Measurements from ENCODE around the gene LZTR1. TPM values are rescaled to one million over a fixed set of nuclear protein-coding genes. Genes with fewer than 3 reads are reported as not detected.

LZTR1 gene
- polyA plus RNA-seq, 2 of the 4 experiments (the other 2 are of a cell fraction): 14.1 to 23.5 TPM

DNA sequence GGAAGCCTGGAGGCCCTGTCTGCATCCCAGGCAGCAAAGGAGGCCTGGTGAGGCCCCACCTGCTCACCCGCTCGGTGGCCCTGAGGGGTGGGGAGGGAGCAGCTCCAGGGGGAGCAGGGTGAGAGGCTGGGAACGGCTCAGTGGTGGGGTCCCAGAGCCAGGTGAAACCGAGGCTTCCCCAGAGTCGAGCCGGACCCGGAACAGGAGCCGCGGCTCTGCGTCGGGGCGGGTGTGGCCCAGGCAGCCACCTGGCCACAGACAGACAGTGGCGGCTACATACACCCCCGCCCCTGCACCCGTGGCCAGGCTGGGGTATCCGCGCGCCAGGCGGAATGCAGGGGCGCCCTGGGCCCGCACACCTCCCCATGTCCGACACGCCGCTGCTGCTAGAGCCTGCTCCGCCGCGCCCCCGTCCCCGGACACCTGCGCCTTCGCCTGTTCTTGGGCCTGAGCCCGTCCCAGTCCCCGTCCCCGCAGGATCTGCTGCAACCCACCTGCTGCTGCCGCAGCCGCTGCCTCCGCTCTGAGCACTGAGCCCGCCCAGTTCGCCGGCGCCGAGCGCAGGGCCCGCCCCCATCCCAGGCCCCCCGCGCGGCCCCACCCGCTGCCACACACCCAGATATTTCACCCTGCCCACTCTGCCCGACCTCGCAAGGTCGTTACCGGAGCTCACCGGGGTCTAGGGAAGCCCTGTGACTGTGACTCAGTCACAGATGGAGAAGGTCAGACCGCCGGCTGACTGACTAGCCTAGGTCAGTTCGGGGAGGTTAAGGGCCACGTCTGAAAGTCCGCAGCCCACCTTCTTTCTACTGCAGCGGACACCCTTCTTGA lies 50.2 kb downstream of the LZTR1 start, which contains the start of gene SLC7A4:
Gene SLC7A4 (minus strand): TSS at position 525 of the 831 bp plus-strand sequence. CDS start 749 bp downstream, outside the sequence.
- no peak for DNase-seq (ENCODE audit: low read depth in 1 of 2, low spot score in 1 of 2)
- CTCF ChIA-PET: interaction anchor here (0.6 to 2.4 kb wide), 3 partner anchors 10 to 142 kb away, joined by 4 to 6 read pairs (median 5); no protein-coding TSS in a partner anchor
- Histone ChIP-seq H3K4me3 (no peak within 1 kb of the TSS), H3K4me2 (no peak within 1 kb of the TSS), H3K9me3 (no peaks in the 10 kb centered on the region), H3K4me1 (peaks cover 3% of the 10 kb centered on the region), H3K27ac (no peak within 1 kb of the TSS)
- POLR2A ChIA-PET: no interaction called here
- no peak for ATAC-seq
- FAIRE-seq: no peak
- TF ChIP-seq NFE2L2 (conservative IDR thresholded peaks at IDR 0.05; ENCODE audit: low read length) (no peak), HOXB5 (CRISPR knock-in tag; IDR thresholded peaks at IDR 0.05) (no peak), PBX3 (IDR thresholded peaks at IDR 0.05) (no peak), RCOR1 (IDR thresholded peaks at IDR 0.05; ENCODE audit: low read depth, low read length) (no peak), RFX5 (IDR thresholded peaks at IDR 0.05) (no peak), ZC3H11A (IDR thresholded peaks at IDR 0.05) (no peak), CHD2 (IDR thresholded peaks at IDR 0.05; ENCODE audit: low read length, partially characterized antibody) (no peak), EHF (CRISPR knock-in tag; IDR thresholded peaks at IDR 0.05) (no peak), RNF2 (IDR thresholded peaks at IDR 0.05; ENCODE audit: borderline replicate concordance, low read depth) (no peak), EHMT2 (IDR thresholded peaks at IDR 0.05; ENCODE audit: low read depth) (no peak), ZSCAN20 (CRISPR knock-in tag; IDR thresholded peaks at IDR 0.05) (no peak), NPAS2 (CRISPR knock-in tag; IDR thresholded peaks at IDR 0.05; ENCODE audit: borderline replicate concordance) (no peak), ATOH8 (CRISPR knock-in tag; IDR thresholded peaks at IDR 0.05; ENCODE audit: low read depth) (no peak), HEYL (CRISPR knock-in tag; IDR thresholded peaks at IDR 0.05) (no peak), TP53 (CRISPR knock-in tag; IDR thresholded peaks at IDR 0.05) (no peak), MAZ (IDR thresholded peaks at IDR 0.05; ENCODE audit: borderline replicate concordance, low read depth, low read length) (no peak)
- TF ChIP-seq, protein P1, sequence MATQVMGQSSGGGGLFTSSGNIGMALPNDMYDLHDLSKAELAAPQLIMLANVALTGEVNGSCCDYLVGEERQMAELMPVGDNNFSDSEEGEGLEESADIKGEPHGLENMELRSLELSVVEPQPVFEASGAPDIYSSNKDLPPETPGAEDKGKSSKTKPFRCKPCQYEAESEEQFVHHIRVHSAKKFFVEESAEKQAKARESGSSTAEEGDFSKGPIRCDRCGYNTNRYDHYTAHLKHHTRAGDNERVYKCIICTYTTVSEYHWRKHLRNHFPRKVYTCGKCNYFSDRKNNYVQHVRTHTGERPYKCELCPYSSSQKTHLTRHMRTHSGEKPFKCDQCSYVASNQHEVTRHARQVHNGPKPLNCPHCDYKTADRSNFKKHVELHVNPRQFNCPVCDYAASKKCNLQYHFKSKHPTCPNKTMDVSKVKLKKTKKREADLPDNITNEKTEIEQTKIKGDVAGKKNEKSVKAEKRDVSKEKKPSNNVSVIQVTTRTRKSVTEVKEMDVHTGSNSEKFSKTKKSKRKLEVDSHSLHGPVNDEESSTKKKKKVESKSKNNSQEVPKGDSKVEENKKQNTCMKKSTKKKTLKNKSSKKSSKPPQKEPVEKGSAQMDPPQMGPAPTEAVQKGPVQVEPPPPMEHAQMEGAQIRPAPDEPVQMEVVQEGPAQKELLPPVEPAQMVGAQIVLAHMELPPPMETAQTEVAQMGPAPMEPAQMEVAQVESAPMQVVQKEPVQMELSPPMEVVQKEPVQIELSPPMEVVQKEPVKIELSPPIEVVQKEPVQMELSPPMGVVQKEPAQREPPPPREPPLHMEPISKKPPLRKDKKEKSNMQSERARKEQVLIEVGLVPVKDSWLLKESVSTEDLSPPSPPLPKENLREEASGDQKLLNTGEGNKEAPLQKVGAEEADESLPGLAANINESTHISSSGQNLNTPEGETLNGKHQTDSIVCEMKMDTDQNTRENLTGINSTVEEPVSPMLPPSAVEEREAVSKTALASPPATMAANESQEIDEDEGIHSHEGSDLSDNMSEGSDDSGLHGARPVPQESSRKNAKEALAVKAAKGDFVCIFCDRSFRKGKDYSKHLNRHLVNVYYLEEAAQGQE (IDR thresholded peaks at IDR 0.05): no peak
- TF ChIP-seq, protein P2, sequence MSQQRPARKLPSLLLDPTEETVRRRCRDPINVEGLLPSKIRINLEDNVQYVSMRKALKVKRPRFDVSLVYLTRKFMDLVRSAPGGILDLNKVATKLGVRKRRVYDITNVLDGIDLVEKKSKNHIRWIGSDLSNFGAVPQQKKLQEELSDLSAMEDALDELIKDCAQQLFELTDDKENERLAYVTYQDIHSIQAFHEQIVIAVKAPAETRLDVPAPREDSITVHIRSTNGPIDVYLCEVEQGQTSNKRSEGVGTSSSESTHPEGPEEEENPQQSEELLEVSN (IDR thresholded peaks at IDR 0.05; ENCODE audit: borderline replicate concordance, low read depth): no peak
- TF ChIP-seq, protein P3, sequence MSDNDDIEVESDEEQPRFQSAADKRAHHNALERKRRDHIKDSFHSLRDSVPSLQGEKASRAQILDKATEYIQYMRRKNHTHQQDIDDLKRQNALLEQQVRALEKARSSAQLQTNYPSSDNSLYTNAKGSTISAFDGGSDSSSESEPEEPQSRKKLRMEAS (IDR thresholded peaks at IDR 0.05): no peak
- 82% methylated on average over 34 of the region's 59 CpGs for WGBS (ENCODE audit: missing lambda C conversion rate)

Data from A549 (cell line).